NCI-H146 treated with DMSO at 0.1 percent for 48 hours (cell line): Measurements from ENCODE around the gene CTXND1.

Experiments
- DNase-seq: peaks from one replicate; lab custom pipeline; 2025; ENCODE audit not compliant: unreplicated experiment; lab: John Stamatoyannopoulos, UW

The CTXND1 gene

GRCh38 chr15:80183306-80183705, 68.7 kb downstream of the CTXND1 start:
- no peak for DNase-seq

DNA sequence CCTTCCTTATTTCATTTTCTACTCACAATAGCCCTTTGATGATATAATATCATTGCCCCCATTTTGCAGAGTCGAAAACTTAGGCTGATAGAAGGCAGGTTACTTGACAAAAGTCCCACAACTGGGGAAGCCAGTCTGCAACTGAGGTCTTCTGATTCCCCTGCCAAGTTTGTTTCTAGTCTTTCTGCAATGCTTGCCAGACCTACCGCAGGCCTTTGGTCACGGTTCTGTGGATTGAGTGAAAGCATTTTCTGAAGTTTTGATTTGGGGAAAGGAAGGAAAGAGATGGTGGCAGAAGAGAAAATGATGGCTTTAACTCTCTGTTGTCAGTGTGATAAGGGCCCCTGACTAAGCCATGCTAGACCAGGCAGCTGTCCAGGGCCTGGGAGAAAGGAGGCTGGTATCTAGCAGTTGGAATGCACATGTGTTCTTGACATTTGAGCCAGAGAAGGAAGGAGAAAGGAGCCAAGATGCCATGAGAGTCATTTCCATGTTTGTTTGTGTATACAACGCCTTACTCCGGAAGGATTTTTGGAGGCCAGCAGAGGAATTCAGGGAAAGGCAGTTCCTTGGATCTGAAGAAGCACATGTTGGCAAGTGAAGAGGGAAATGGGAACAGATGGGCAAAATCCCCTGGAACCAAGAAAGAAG, 69.3 kb downstream of the CTXND1 start:
- DNase-seq = no peak

GRCh38 chr15:80180986-80181385, 71.0 kb downstream of the CTXND1 start:
- DNase-seq = no peak

- no peak for DNase-seq
These were observed 71.5 kb downstream of the CTXND1 start for GRCh38 chr15:80180468-80180867.

- no peak for DNase-seq
These were observed 72.1 kb downstream of the CTXND1 start for GRCh38 chr15:80179935-80180334.

DNA sequence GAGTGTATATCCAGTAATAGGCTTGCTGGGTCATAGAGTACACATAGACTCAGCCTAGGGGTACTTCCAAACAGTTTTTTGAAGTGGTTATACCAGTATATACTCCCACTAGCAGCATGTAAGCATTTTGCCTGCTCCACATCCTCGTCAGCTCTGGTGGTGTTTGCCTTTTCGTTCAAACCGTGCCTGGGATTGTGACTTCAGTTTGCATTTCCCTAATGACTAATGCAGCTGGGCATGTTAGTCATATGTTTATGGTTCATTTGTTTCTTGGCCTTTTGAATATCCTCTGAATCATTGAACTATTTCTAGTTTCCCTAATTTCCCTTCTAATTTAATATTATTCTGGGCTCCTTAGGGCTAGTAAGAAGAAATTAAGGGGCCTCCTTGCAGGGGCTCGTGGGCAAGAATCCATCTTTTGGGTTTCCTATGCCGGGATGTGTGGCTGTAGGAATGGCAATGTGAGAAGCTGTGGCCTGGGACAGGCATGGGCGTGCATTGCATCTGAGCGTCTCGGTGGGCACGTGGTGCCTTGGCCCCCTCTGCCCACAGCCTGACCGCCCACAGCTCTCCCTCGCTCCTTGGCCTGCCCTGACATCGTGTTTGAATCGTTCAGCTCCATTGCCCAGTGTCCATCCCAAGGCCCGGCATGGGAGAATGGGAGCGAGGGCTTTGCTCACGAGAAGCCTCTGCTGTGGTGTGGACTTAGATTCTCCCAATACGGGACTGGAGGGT, 72.8 kb downstream of the CTXND1 start:
- DNase-seq = no peak

- DNase-seq = no peak
These were observed 74.9 kb downstream of the CTXND1 start for GRCh38 chr15:80177156-80177555.

- no peak for DNase-seq
These were observed 75.6 kb downstream of the CTXND1 start for GRCh38 chr15:80176443-80176842.

- DNase-seq = no peak
These were observed 76.6 kb downstream of the CTXND1 start for GRCh38 chr15:80175436-80175835.

- DNase-seq = no peak
These were observed 77.8 kb downstream of the CTXND1 start for GRCh38 chr15:80174017-80174746.

- DNase-seq = peak; percentile 6
These were observed 78.8 kb downstream of the CTXND1 start for GRCh38 chr15:80173022-80173759.

DNA sequence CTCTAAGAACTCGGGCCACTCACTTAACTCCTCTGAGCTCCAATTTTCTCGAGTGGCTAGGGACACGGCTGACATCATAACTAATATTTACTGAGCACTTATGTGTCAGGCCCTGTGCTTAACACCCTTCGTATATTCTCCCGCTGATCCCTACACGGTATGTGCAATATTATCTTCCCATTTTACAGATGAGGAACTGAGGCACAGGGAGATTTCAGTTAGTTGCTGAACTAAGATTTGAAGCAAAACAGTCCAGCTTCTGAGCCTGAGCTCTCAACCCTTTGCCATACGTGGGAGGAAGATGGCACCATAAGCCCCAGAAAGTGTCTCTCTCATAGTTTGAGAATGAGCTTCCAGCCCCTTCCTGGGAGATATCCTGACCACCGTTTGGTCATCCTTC, 79.6 kb downstream of the CTXND1 start:
- DNase-seq = no peak

- DNase-seq = no peak
These were observed 80.2 kb downstream of the CTXND1 start for GRCh38 chr15:80171787-80172186.

- no peak for DNase-seq
These were observed 81.4 kb downstream of the CTXND1 start for GRCh38 chr15:80170596-80170995.

DNA sequence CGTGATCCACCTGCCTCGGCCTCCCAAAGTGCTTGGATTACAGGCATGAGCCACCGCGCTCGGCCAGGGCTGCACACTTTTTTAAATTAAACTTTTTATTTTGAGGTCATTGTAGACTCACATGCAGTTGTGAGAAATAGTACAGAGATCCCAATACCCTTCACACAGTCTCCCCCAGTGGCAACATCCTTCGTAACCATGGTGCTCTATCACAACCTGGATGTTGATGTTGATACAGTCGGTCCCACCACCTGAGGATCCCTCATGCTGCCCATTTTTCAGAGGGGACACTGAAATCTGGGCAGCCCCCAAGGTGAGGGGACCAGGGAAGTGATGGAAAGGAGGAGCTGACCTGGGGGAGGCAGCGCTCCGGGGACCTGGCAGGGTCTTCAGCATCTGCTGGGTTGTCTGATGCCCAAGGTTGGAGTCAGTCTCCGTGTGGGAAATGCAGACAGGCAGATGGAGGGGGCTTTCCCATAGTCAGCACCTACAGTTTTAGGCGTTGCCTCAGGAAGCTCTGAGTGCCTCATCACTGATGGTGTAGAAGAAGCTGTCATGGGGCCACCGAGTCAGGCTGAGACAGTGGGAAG, 82.2 kb downstream of the CTXND1 start:
- DNase-seq = no peak

DNA sequence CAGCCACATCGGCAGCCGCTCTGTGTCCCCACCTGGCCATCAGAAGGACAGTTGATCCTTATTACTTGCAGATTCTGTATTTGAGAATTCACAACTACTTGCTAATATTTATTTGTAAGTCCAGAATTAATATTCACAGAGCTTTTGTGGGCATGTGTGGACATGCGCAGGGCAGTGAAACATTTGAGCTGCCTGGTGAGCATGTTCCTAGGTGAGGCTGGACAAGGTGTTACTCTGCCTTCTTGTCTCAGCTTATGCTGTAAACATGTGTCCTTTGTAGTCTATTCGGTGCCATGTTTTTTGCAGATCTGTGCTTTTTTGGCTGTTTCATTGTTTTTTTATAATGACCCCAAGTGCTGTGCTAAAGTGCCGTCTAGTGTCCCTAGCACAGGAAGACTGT, 83.6 kb downstream of the CTXND1 start:
- no peak for DNase-seq

- DNase-seq = no peak
These were observed 84.1 kb downstream of the CTXND1 start for GRCh38 chr15:80167936-80168335.

- DNase-seq = no peak
These were observed 88.1 kb downstream of the CTXND1 start for GRCh38 chr15:80163897-80164296.

GRCh38 chr15:80163217-80163616, 88.8 kb downstream of the CTXND1 start:
- no peak for DNase-seq

DNA sequence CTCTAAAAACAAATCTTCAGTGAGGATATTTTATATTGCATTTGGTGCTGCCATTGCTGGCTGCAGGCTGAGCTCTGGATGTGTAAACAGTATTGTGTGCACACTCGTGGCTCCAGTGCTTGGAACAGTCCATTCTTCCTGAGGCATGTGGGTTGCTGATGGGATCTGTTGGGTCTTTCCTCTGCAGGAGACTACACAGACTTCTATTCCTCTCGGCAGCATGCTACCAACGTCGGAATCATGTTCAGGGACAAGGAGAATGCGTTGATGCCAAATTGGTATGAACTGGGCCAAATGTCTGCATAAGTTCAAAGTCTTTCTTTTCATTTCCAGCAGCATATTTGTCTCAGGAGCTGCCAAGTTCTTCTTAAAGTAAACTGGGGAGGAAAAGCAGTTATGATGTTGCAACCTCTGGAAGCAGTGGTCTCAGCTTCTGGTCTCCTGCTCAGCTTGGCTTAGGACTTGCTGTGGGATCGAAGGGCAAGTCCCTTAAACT, 89.9 kb downstream of the CTXND1 start:
- DNase-seq = no peak

GRCh38 chr15:80161468-80162016, 90.5 kb downstream of the CTXND1 start:
- DNase-seq = no peak
